ENCODE measurements around the gene PCDH9.

Gene PCDH9

GRCh38 chr13:66359910-66360552, 870.1 kb downstream of the PCDH9 start:
- TF ChIP-seq FOXP2 (optimal IDR thresholded peaks at IDR 0.05; ENCODE audit: borderline replicate concordance, extremely low read depth, extremely low read length, insufficient read depth) (no peak), REST (IDR thresholded peaks at IDR 0.05; ENCODE audit: insufficient read depth in 1 of 2, low read depth in 2 of 2, low read length in 2 of 2) (no peak), POLR2AphosphoS5 (IDR thresholded peaks at IDR 0.05; ENCODE audit: low read depth, low read length) (no peak), SIN3A (IDR thresholded peaks at IDR 0.05; ENCODE audit: borderline replicate concordance, insufficient read depth, low read length) (no peak), TAF1 (IDR thresholded peaks at IDR 0.05; ENCODE audit: borderline replicate concordance, insufficient read depth, low read length) (no peak)

- TF ChIP-seq POLR2AphosphoS5 (IDR thresholded peaks at IDR 0.05; ENCODE audit: low read depth, low read length) (no peak), SIN3A (IDR thresholded peaks at IDR 0.05; ENCODE audit: borderline replicate concordance, insufficient read depth, low read length) (no peak), REST (IDR thresholded peaks at IDR 0.05; ENCODE audit: insufficient read depth in 1 of 2, low read depth in 2 of 2, low read length in 2 of 2) (no peak), TAF1 (IDR thresholded peaks at IDR 0.05; ENCODE audit: borderline replicate concordance, insufficient read depth, low read length) (no peak), FOXP2 (optimal IDR thresholded peaks at IDR 0.05; ENCODE audit: borderline replicate concordance, extremely low read depth, extremely low read length, insufficient read depth) (no peak)
These were observed 870.7 kb downstream of the PCDH9 start for GRCh38 chr13:66359393-66359792.

- no peak for TF ChIP-seq FOXP2 (optimal IDR thresholded peaks at IDR 0.05; ENCODE audit: borderline replicate concordance, extremely low read depth, extremely low read length, insufficient read depth)
- TF ChIP-seq POLR2AphosphoS5 (IDR thresholded peaks at IDR 0.05; ENCODE audit: low read depth, low read length) = no peak
- no peak for TF ChIP-seq SIN3A (IDR thresholded peaks at IDR 0.05; ENCODE audit: borderline replicate concordance, insufficient read depth, low read length)
- TF ChIP-seq TAF1 (IDR thresholded peaks at IDR 0.05; ENCODE audit: borderline replicate concordance, insufficient read depth, low read length) = no peak
- no peak for TF ChIP-seq REST (IDR thresholded peaks at IDR 0.05; ENCODE audit: insufficient read depth in 1 of 2, low read depth in 2 of 2, low read length in 2 of 2)
These were observed 871.6 kb downstream of the PCDH9 start for GRCh38 chr13:66358564-66358963.

GRCh38 chr13:66357463-66357862, 872.7 kb downstream of the PCDH9 start:
- no peak for TF ChIP-seq SIN3A (IDR thresholded peaks at IDR 0.05; ENCODE audit: borderline replicate concordance, insufficient read depth, low read length)
- no peak for TF ChIP-seq FOXP2 (optimal IDR thresholded peaks at IDR 0.05; ENCODE audit: borderline replicate concordance, extremely low read depth, extremely low read length, insufficient read depth)
- TF ChIP-seq TAF1 (IDR thresholded peaks at IDR 0.05; ENCODE audit: borderline replicate concordance, insufficient read depth, low read length) = no peak
- TF ChIP-seq REST (IDR thresholded peaks at IDR 0.05; ENCODE audit: insufficient read depth in 1 of 2, low read depth in 2 of 2, low read length in 2 of 2) = no peak
- no peak for TF ChIP-seq POLR2AphosphoS5 (IDR thresholded peaks at IDR 0.05; ENCODE audit: low read depth, low read length)
